Large intestine (tissue), 3 donors: ENCODE measurements around the gene CSTPP1. TPM values are rescaled to one million over a fixed set of nuclear protein-coding genes. Genes with fewer than 3 reads are reported as not detected.
A peak's percentile ranks its signal among the peaks of the same experiment; 100 is the strongest.
"Not testable (repeated sequence)": the region's sequence is repeated elsewhere in the genome, so short reads cannot be mapped to it uniquely, and the experiment has no call there.

Experiments used
- DNase-seq, 2 donors: peaks; one replicate each; pipeline versions ENCODE4 v3.0.0 to v3.0.0-alpha.2; 2013
- H3K27ac ChIP-seq: one replicate; pipeline ENCODE4 v1.5.1; 2013; ENCODE audit warnings: low read length
- H3K27me3 ChIP-seq: 2 replicates; pipeline ENCODE4 v1.6.1; 2013; ENCODE audit warnings: low read length; ENCODE audit not compliant: control insufficient read depth, insufficient read depth
- H3K36me3 ChIP-seq: 2 replicates; pipeline ENCODE4 v1.6.1; 2013; ENCODE audit warnings: low read length; ENCODE audit not compliant: control insufficient read depth, insufficient read depth
- H3K4me1 ChIP-seq: one replicate; pipeline ENCODE4 v1.6.1; 2013; ENCODE audit warnings: low read length; ENCODE audit not compliant: control insufficient read depth, insufficient read depth
- H3K4me3 ChIP-seq: one replicate; pipeline ENCODE4 v1.5.1; 2013; ENCODE audit warnings: low read length
- H3K9me3 ChIP-seq: one replicate; pipeline ENCODE4 v1.6.1; 2013; ENCODE audit warnings: mild to moderate bottlenecking, low read depth, low read length, moderate library complexity; ENCODE audit not compliant: control insufficient read depth
- WGBS: methylation state at CpG from one replicate; pipeline ENCODE4 v1.1.5; 2013; ENCODE audit warnings: low lambda C conversion rate; ENCODE audit not compliant: insufficient coverage; 5-methylcytosine and 5-hydroxymethylcytosine counted together
- polyA plus RNA-seq: library from polyadenylated mRNA; unstranded; fragments of 120-200 nt; gene quantifications from one replicate; pipeline ENCODE4 v1.2.1, GENCODE V29; 2013

The CSTPP1 gene
- polyA plus RNA-seq, 1 donor = 32.9 TPM

GRCh38 chr11:46918788-46919513 lies 17.6 kb upstream of the CSTPP1 start:
- no peak for DNase-seq
- Histone ChIP-seq H3K4me1 (peaks cover 13% of the 10 kb centered on the region), H3K27me3 (peaks cover 6% of the 10 kb centered on the region), H3K36me3 (no peaks in the 10 kb centered on the region), H3K4me3 (peak overlapping the region; percentile 27), H3K9me3 (no peaks in the 10 kb centered on the region), H3K27ac (peak overlapping the region; percentile 12)
- no CpG with 5 or more reads among the region's 17 CpGs for WGBS

- Histone ChIP-seq H3K27me3 (peaks cover 6% of the 10 kb centered on the region), H3K4me1 (peaks cover 13% of the 10 kb centered on the region), H3K36me3 (no peaks in the 10 kb centered on the region), H3K9me3 (no peaks in the 10 kb centered on the region), H3K27ac (no peak overlapping the region), H3K4me3 (no peak overlapping the region)
- WGBS = no CpG with 5 or more reads among the region's 4 CpGs
- DNase-seq = peak in 1 of 2 donors; percentile 18
Measured at GRCh38 chr11:46920755-46921154, 15.8 kb upstream of the CSTPP1 start.

- not testable (repeated sequence) for H3K4me3 ChIP-seq, H3K27me3 ChIP-seq, H3K36me3 ChIP-seq, H3K27ac ChIP-seq, H3K9me3 ChIP-seq, DNase-seq
- WGBS = no CpG with 5 or more reads among the region's 4 CpGs
- H3K4me1 ChIP-seq = peaks cover 17% of the 10 kb centered on the region
Measured at GRCh38 chr11:46927928-46928327, 8.6 kb upstream of the CSTPP1 start.

GRCh38 chr11:46928701-46929100 lies 7.9 kb upstream of the CSTPP1 start:
- not testable (repeated sequence) for H3K4me3 ChIP-seq, H3K27me3 ChIP-seq, H3K36me3 ChIP-seq, H3K9me3 ChIP-seq
- Histone ChIP-seq H3K4me1 (peaks cover 17% of the 10 kb centered on the region), H3K27ac (peak overlapping the region; percentile 61)
- peak in 1 of 2 donors; percentile 62 for DNase-seq
- no CpG with 5 or more reads among the region's 1 CpG for WGBS

GRCh38 chr11:46930089-46930488 lies 6.5 kb upstream of the CSTPP1 start:
- peak; percentile 43 to 75 for DNase-seq
- WGBS = 100% methylated on average over 1 of the region's 1 CpG
- Histone ChIP-seq H3K36me3 (no peaks in the 10 kb centered on the region), H3K9me3 (peaks cover 2% of the 10 kb centered on the region), H3K27me3 (no peaks in the 10 kb centered on the region), H3K27ac (no peak overlapping the region), H3K4me1 (peaks cover 17% of the 10 kb centered on the region), H3K4me3 (no peak overlapping the region)

GRCh38 chr11:46942172-46942571 lies 5.6 kb downstream of the CSTPP1 start:
- 20% methylated on average over 2 of the region's 6 CpGs for WGBS
- Histone ChIP-seq H3K27ac (peak overlapping the region; percentile 35), H3K36me3 (peaks cover 5% of the 10 kb centered on the region), H3K4me3 (no peak overlapping the region), H3K4me1 (peaks cover 13% of the 10 kb centered on the region), H3K27me3 (no peaks in the 10 kb centered on the region), H3K9me3 (no peaks in the 10 kb centered on the region)
- DNase-seq = peak in 1 of 2 donors; percentile 59

- peaks cover 25% of the 10 kb centered on the region for H3K4me1 ChIP-seq
- no peak for DNase-seq
- H3K36me3 ChIP-seq = peaks cover 5% of the 10 kb centered on the region
- H3K27ac ChIP-seq = no peak overlapping the region
- no CpG with 5 or more reads among the region's 4 CpGs for WGBS
- no peak overlapping the region for H3K4me3 ChIP-seq
- no peaks in the 10 kb centered on the region for H3K9me3 ChIP-seq
- no peaks in the 10 kb centered on the region for H3K27me3 ChIP-seq
Measured at GRCh38 chr11:46944356-46945075, 8.0 kb downstream of the CSTPP1 start.

- H3K9me3 ChIP-seq = no peaks in the 10 kb centered on the region
- H3K36me3 ChIP-seq = peaks cover 5% of the 10 kb centered on the region
- no peak for DNase-seq
- H3K4me1 ChIP-seq = peaks cover 17% of the 10 kb centered on the region
- WGBS = no CpG with 5 or more reads among the region's 3 CpGs
- no peak overlapping the region for H3K27ac ChIP-seq
- H3K27me3 ChIP-seq = no peaks in the 10 kb centered on the region
- H3K4me3 ChIP-seq = no peak overlapping the region
Measured at GRCh38 chr11:46947399-46948077, 11.0 kb downstream of the CSTPP1 start.

DNA sequence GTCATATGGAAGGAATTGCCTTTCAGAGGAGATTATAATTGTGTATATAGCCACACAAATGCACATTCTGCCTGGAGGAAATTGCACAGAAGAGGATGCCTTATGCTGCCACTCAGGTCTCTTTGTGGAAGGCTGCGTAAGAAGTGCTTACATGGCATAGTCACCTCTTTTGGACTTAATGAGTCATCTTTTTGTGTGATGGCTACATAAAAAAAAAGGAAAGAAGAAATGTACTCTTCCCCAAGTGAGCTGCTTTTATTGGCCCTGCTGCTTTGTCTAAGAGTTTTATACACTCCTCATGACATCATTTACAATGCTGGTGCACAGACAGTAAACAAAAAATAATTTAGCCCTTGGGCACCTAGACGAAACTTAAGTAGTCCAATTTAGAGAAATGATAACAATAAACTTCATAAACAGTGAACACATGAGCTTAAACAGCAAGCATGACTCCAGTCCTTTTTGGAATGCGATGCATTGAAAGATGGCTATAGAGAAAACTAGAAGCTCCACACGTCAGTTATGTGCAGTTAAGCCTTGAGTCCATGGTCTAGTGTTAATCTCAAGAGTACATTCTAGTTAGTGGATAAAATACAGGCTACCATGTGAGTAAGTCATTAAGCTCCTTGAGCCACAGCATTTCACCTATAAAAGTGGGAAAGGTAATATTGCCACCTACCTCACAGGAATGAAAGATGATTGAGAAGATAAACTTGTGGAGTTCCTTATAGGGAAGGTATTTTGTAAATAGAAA lies 12.0 kb downstream of the CSTPP1 start:
- H3K27ac ChIP-seq = peak overlapping the region; percentile 26
- H3K27me3 ChIP-seq = no peaks in the 10 kb centered on the region
- peak; percentile 31 to 65 for DNase-seq
- H3K36me3 ChIP-seq = peaks cover under 1% of the 10 kb centered on the region
- peaks cover 17% of the 10 kb centered on the region for H3K4me1 ChIP-seq
- WGBS = 43% methylated on average over 1 of the region's 4 CpGs
- H3K4me3 ChIP-seq = no peak overlapping the region
- no peaks in the 10 kb centered on the region for H3K9me3 ChIP-seq

DNA sequence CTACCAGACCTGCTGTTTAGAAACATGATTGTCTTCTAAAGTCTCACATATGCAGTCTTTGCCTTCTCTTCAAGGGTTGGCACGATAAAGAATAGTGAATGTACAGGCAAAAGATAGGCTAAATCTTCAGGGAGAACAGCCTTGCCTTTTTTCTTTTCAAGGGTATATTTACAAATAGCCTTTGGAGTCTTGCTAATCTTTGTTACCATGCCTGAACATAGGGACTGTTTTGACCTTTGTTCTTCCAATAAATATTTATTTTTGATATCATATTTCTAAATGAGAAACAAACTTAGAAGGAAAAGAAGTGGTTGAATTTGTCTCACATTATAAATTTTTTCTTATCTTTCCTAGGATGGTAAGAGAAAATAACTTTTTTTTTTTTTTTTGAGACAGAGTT lies 12.7 kb downstream of the CSTPP1 start:
- peaks cover 17% of the 10 kb centered on the region for H3K4me1 ChIP-seq
- H3K27me3 ChIP-seq = no peaks in the 10 kb centered on the region
- no peak overlapping the region for H3K4me3 ChIP-seq
- H3K36me3 ChIP-seq = no peaks in the 10 kb centered on the region
- no peaks in the 10 kb centered on the region for H3K9me3 ChIP-seq
- no CpG with 5 or more reads among the region's 1 CpG for WGBS
- no peak overlapping the region for H3K27ac ChIP-seq
- no peak for DNase-seq
